Measurements from ENCODE around the gene NEK3. TPM values are rescaled to one million over a fixed set of nuclear protein-coding genes. Genes with fewer than 3 reads are reported as not detected.
"Not testable (repeated sequence)": the region's sequence is repeated elsewhere in the genome, so short reads cannot be mapped to it uniquely, and the experiment has no call there.

The NEK3 gene
- total RNA-seq, 3 donors from 2014 or later: 20.5 to 44.0 (median 35.9) TPM

DNA sequence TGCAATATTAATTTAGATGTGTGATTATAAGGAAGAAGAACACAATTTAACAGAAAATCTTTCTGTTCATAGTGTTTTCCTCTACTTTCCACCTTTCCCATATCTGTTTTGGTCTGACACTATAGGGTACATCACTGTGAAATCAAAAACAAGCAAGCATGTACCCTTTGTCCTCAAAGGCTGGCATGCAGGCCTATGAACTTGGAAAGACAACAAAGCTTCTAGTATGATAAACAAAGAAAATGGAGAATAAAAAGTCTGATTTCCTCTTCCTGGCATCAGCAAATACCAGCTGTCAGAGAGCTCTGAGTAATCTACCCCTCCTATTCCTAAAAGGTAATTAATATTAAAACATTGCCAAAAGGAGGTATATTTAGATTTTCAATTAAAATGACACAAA is 5.6 kb upstream of the NEK3 start:
- TF ChIP-seq, protein P1, sequence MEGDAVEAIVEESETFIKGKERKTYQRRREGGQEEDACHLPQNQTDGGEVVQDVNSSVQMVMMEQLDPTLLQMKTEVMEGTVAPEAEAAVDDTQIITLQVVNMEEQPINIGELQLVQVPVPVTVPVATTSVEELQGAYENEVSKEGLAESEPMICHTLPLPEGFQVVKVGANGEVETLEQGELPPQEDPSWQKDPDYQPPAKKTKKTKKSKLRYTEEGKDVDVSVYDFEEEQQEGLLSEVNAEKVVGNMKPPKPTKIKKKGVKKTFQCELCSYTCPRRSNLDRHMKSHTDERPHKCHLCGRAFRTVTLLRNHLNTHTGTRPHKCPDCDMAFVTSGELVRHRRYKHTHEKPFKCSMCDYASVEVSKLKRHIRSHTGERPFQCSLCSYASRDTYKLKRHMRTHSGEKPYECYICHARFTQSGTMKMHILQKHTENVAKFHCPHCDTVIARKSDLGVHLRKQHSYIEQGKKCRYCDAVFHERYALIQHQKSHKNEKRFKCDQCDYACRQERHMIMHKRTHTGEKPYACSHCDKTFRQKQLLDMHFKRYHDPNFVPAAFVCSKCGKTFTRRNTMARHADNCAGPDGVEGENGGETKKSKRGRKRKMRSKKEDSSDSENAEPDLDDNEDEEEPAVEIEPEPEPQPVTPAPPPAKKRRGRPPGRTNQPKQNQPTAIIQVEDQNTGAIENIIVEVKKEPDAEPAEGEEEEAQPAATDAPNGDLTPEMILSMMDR (IDR thresholded peaks at IDR 0.05): no peak
- peaks cover 18% of the 10 kb centered on the region for H3K4me1 ChIP-seq (ENCODE audit: low read depth)
- H3K4me3 ChIP-seq: no peak overlapping the region
- DNase-seq (no peak), ATAC-seq (no peak)
- H3K9me3 ChIP-seq: no peaks in the 10 kb centered on the region
- H3K36me3 ChIP-seq (ENCODE audit: low read depth): no peaks in the 10 kb centered on the region
- intact Hi-C loops (cut with DNase I, micrococcal nuclease): no loop called here

DNA sequence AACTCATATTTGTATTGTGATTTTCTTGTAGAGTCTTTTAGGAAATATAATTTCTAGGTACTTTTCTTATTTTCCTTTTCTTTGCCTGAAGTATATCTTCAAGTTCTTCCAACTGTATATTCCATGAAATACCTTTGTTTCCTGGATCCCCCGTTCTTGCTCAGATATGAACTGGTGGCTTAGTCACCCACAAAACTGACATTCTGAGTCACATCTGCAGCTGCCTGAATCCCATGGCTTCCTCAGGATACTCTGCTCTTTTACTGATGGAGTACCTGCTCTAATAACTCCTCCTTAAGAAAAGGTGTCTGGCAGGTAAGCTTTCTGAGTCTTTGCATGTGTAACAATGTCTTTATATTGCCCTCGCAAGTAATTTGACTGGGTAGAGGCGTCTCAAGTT is 4.5 kb upstream of the NEK3 start:
- H3K36me3 ChIP-seq (ENCODE audit: low read depth); ATAC-seq; DNase-seq; H3K4me3 ChIP-seq; H3K9me3 ChIP-seq; intact Hi-C loops (cut with DNase I, micrococcal nuclease): not testable (repeated sequence)
- H3K4me1 ChIP-seq (ENCODE audit: low read depth): peaks cover 18% of the 10 kb centered on the region

DNA sequence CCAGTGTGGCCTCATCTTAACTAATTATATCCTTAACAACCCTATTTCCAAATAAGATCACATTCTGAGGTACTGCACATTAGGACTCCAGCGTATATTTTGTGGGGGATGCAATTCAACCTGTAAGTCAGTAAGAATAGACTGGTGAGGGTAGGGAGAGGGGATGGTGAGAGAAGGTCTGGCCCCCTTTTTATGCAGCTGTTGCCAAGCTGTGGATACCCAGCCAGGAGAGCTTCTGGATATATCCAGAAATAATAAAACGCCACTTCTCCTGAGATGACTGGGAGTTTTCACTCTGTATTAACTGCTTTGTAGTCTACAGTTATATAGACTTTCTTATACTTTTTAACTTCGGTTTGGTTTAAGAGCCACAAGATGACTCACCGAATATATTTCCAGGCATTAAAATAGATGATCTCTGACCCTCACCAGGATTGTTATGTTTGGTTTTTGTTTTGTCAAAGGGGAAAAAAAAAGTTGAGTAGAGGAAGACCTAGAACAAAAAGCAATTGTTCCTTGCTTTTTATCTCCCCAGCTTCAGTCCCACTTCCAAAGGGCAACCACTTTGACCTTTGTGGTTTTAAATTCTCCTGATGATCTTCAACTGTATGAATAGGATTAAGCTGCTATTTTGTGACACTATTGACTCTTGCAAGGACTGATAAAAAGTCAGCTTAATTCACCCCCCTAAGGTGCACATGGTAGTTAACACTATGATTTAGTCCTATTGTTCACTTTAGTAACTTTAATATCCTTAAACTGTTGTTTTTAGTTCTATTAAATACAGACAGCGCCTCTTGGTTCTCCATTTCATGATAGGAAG is 3.1 kb upstream of the NEK3 start:
- ATAC-seq (peak; percentile 40), DNase-seq (no peak)
- TF ChIP-seq, protein P1 (IDR thresholded peaks at IDR 0.05): no peak
- Histone ChIP-seq H3K36me3 (ENCODE audit: low read depth) (no peaks in the 10 kb centered on the region), H3K4me1 (ENCODE audit: low read depth) (peaks cover 25% of the 10 kb centered on the region), H3K4me3 (no peak overlapping the region), H3K9me3 (no peaks in the 10 kb centered on the region)
- intact Hi-C loops (cut with DNase I, micrococcal nuclease): no loop called here

DNA sequence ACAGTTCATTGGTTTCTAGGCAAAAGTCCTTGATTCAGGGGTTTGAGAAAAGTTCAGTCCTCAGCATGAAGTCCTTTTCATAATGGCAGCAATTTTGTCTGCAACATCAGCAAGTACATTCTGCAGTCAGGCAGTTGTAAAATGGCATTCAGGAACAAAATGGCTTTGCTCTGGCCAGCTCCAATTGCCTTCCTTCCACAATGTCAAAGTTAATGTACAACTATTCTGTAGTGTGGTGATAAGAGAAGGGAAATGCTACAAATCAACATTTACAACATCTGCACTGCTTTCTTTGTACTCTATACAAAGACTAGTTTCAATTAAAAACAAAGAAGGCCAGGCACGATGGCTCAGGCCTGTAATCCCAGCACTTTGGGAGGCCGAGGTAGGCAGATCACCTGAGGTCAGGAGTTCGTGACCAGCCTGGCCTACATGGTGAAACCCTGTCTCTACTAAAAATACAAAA is 1.8 kb upstream of the NEK3 start:
- Histone ChIP-seq H3K4me1 (ENCODE audit: low read depth) (peaks cover 25% of the 10 kb centered on the region), H3K36me3 (ENCODE audit: low read depth) (no peaks in the 10 kb centered on the region), H3K4me3 (no peak overlapping the region), H3K9me3 (no peaks in the 10 kb centered on the region)
- ATAC-seq (peak; percentile 68), DNase-seq (peak in 2 of 3 donors; percentile 37 to 45)
- intact Hi-C loops (cut with DNase I, micrococcal nuclease): no loop called here
- TF ChIP-seq, protein P1 (IDR thresholded peaks at IDR 0.05): no peak

DNA sequence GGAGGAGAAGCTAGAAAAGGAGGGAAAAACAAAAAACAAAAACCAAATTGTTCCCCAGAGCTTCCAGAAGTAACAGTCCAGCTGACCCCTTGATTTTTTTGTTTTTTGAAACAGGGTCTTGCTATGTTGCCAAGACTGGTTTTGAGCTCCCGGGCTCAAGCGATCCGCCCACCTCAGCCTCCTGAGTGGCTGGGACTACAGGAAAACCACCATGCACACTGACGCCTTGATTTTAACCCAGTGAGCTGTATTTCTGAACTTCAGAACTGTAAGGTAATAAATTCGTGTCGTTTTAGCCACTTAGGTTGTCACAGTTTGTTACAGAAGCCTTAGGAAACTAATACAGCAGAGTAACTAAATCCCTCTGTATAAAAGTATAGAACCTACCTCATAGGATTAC is 1.1 kb upstream of the NEK3 start:
- Histone ChIP-seq H3K4me1 (ENCODE audit: low read depth) (peaks cover 28% of the 10 kb centered on the region), H3K4me3 (no peak overlapping the region), H3K36me3 (ENCODE audit: low read depth) (no peaks in the 10 kb centered on the region), H3K9me3 (no peaks in the 10 kb centered on the region)
- ATAC-seq (peak; percentile 27), DNase-seq (peak in 2 of 3 donors; percentile 45 to 60)
- TF ChIP-seq, protein P1 (IDR thresholded peaks at IDR 0.05): no peak
- intact Hi-C loops (cut with DNase I, micrococcal nuclease): no loop called here

DNA sequence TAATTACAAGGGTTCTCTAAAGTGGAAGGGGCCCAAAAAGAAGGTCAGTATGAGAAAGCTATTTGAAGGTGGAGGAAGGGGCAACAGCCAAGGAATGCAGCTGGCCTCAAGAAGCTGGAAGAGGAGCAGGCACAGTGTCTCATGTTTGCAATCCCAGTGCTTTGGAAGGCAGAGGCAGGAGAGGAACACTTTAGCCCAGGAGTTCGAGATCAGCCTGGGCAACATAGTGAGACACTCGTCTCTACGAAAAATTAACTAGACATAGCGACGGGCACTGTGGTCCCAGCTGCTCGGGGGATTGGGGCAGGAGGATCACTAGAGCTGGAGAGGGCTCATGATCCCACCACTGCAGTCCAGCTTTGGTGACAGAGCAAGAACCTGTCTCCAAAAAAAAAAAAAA is 656 bp upstream of the NEK3 start:
- no peak overlapping the region for H3K4me3 ChIP-seq
- intact Hi-C loops (cut with DNase I, micrococcal nuclease): no loop called here
- TF ChIP-seq, protein P1 (IDR thresholded peaks at IDR 0.05): no peak
- DNase-seq (no peak), ATAC-seq (no peak)
- no peaks in the 10 kb centered on the region for H3K9me3 ChIP-seq
- no peaks in the 10 kb centered on the region for H3K36me3 ChIP-seq (ENCODE audit: low read depth)
- peaks cover 24% of the 10 kb centered on the region for H3K4me1 ChIP-seq (ENCODE audit: low read depth)
